Stimulated activated CD8-positive, alpha-beta memory T cell treated with anti-CD3 and anti-CD28 coated beads, Interleukin-7, amount 100 ng/mL, for 48 hours (primary cell): ENCODE data around the gene CMTM4.
A peak's percentile ranks its signal among the peaks of the same experiment; 100 is the strongest.

Source experiments
- DNase-seq, 2 donors: peaks; one replicate each; pipeline ENCODE4 v3.0.0-alpha.2; 2020; ENCODE audit warnings: low read depth in 1 of 2; ENCODE audit errors: extremely low read depth in 1 of 2

The CMTM4 gene

GRCh38 chr16:66696669-66697630 is at the start of gene CMTM4:
CMTM4 (minus strand) TSS chr16:66696743; CDS start chr16:66696525, 218 bp downstream.
- DNase-seq: peak; percentile 48 to 58

- DNase-seq: no peak
Measured at GRCh38 chr16:66746048-66746447, 49.5 kb upstream of the CMTM4 start.

GRCh38 chr16:66741950-66742808 is 45.6 kb upstream of the CMTM4 start:
- DNase-seq: no peak

- DNase-seq: no peak
Measured at GRCh38 chr16:66741169-66741900, 44.8 kb upstream of the CMTM4 start.

GRCh38 chr16:66740533-66740932 is 44.0 kb upstream of the CMTM4 start:
- no peak for DNase-seq

- DNase-seq: no peak
Measured at GRCh38 chr16:66740010-66740409, 43.5 kb upstream of the CMTM4 start.

- DNase-seq: no peak
Measured at GRCh38 chr16:66735891-66736290, 39.3 kb upstream of the CMTM4 start.

GRCh38 chr16:66731101-66731500 is 34.6 kb upstream of the CMTM4 start:
- no peak for DNase-seq

- DNase-seq: no peak
Measured at GRCh38 chr16:66728804-66729203, 32.3 kb upstream of the CMTM4 start.

- no peak for DNase-seq
Measured at GRCh38 chr16:66728117-66728787, 31.7 kb upstream of the CMTM4 start.

- no peak for DNase-seq
Measured at GRCh38 chr16:66720766-66721165, 24.2 kb upstream of the CMTM4 start.

GRCh38 chr16:66719246-66719645 is 22.7 kb upstream of the CMTM4 start:
- no peak for DNase-seq

- no peak for DNase-seq
Measured at GRCh38 chr16:66717776-66718175, 21.2 kb upstream of the CMTM4 start.

GRCh38 chr16:66717112-66717675 is 20.7 kb upstream of the CMTM4 start:
- no peak for DNase-seq

- DNase-seq: no peak
Measured at GRCh38 chr16:66714654-66715307, 18.2 kb upstream of the CMTM4 start.

GRCh38 chr16:66714062-66714461 is 17.5 kb upstream of the CMTM4 start:
- no peak for DNase-seq

GRCh38 chr16:66713076-66713475 is 16.5 kb upstream of the CMTM4 start:
- DNase-seq: no peak

- DNase-seq: no peak
Measured at GRCh38 chr16:66712512-66712911, 16.0 kb upstream of the CMTM4 start.

GRCh38 chr16:66711581-66711980 is 15.0 kb upstream of the CMTM4 start:
- no peak for DNase-seq

GRCh38 chr16:66706506-66706880 is 9.9 kb upstream of the CMTM4 start:
- DNase-seq: no peak
